ENCODE data around the gene APC2.
"Not testable (repeated sequence)": the region's sequence is repeated elsewhere in the genome, so short reads cannot be mapped to it uniquely, and the experiment has no call there.

The APC2 gene

GRCh38 chr19:1497578-1498235 lies 47.8 kb downstream of the APC2 start:
- no peak for DNase-seq

- DNase-seq, result not testable (repeated sequence)
These were observed 49.3 kb downstream of the APC2 start for GRCh38 chr19:1499231-1499630.

GRCh38 chr19:1501200-1501595 lies 51.3 kb downstream of the APC2 start:
- DNase-seq, result no peak

GRCh38 chr19:1502433-1503088 lies 52.6 kb downstream of the APC2 start:
- no peak for DNase-seq

- no peak for DNase-seq
These were observed 53.4 kb downstream of the APC2 start for GRCh38 chr19:1503089-1503924.

GRCh38 chr19:1503925-1504773 lies 54.2 kb downstream of the APC2 start:
- DNase-seq, result no peak

- no peak for DNase-seq
These were observed 55.1 kb downstream of the APC2 start for GRCh38 chr19:1505012-1505411.

GRCh38 chr19:1505991-1506881 lies 56.3 kb downstream of the APC2 start:
- DNase-seq, result no peak

GRCh38 chr19:1507192-1507660 lies 57.3 kb downstream of the APC2 start:
- DNase-seq, result no peak

GRCh38 chr19:1507763-1508506 lies 58.0 kb downstream of the APC2 start:
- peak; percentile 96 for DNase-seq

- no peak for DNase-seq
These were observed 58.6 kb downstream of the APC2 start for GRCh38 chr19:1508507-1508856.

GRCh38 chr19:1509602-1510441 lies 59.9 kb downstream of the APC2 start:
- no peak for DNase-seq

- DNase-seq, result no peak
These were observed 60.5 kb downstream of the APC2 start for GRCh38 chr19:1510442-1510806.

- DNase-seq, result no peak
These were observed 60.9 kb downstream of the APC2 start for GRCh38 chr19:1510807-1511206.

- no peak for DNase-seq
These were observed 61.7 kb downstream of the APC2 start for GRCh38 chr19:1511318-1512317.

GRCh38 chr19:1512671-1513498 lies 63.0 kb downstream of the APC2 start, which contains the start of gene ADAMTSL5:
TSS of gene ADAMTSL5 (minus strand) at chr19:1513019. CDS start at chr19:1510943, 2,076 bp downstream.
- DNase-seq, result no peak

GRCh38 chr19:1513499-1514294 lies 63.8 kb downstream of the APC2 start:
- no peak for DNase-seq
